Right lobe of liver (tissue), 4 donors: ENCODE measurements around the gene SFTPA1.
"Not testable (repeated sequence)": the region's sequence is repeated elsewhere in the genome, so short reads cannot be mapped to it uniquely, and the experiment has no call there.

ENCODE experiments used
- POLR2A ChIP-seq: fragments of 450-650 bp; IDR thresholded peaks from one replicate; pipeline ENCODE4 v1.6.1; 2017; ENCODE audit warnings: antibody characterized with exemption, mild to moderate bottlenecking
- TF ChIP-seq, protein P1 (sequence below), 4 donors: fragments of 200-600 bp in 3 of 4; fragments of 450-650 bp in 1 of 4; IDR thresholded peaks; one replicate each; pipeline versions ENCODE4 v1.5.1 to v1.8.0; 2016 to 2022; ENCODE audit warnings: antibody characterized with exemption in 4 of 4, mild to moderate bottlenecking in 2 of 4
- donor health status: DM: no; HTN: no; CAD: no.
- donor health status: DM: no; HTN: no; CAD: no.
- donor health status: DM: no; HTN: yes; CAD: no.

DNA sequence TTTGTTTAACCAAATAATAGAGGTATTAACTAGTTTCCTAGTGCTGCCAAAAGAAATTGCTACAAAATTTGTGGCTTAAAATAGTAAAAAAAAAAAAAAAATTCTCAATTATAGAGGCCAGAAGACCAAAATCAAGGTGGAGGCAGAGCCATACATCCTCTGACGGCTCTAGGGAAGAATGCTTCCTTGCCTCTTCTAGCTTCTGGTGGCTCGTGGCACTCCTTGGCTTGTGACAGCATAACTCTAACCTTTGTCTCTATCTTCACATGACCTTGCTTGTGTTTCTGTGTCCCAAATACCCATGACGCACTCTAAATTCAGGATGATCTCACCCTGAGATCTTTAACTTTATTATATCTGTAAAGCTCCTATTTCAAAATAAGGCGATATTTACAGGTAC lies 53.9 kb downstream of the SFTPA1 start:
- TF ChIP-seq, protein P1, sequence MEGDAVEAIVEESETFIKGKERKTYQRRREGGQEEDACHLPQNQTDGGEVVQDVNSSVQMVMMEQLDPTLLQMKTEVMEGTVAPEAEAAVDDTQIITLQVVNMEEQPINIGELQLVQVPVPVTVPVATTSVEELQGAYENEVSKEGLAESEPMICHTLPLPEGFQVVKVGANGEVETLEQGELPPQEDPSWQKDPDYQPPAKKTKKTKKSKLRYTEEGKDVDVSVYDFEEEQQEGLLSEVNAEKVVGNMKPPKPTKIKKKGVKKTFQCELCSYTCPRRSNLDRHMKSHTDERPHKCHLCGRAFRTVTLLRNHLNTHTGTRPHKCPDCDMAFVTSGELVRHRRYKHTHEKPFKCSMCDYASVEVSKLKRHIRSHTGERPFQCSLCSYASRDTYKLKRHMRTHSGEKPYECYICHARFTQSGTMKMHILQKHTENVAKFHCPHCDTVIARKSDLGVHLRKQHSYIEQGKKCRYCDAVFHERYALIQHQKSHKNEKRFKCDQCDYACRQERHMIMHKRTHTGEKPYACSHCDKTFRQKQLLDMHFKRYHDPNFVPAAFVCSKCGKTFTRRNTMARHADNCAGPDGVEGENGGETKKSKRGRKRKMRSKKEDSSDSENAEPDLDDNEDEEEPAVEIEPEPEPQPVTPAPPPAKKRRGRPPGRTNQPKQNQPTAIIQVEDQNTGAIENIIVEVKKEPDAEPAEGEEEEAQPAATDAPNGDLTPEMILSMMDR (IDR thresholded peaks at IDR 0.05), result not testable (repeated sequence)
- TF ChIP-seq POLR2A, result not testable (repeated sequence)
